Measurements from ENCODE around the gene SEC22A.

The SEC22A gene

GRCh38 chr3:123161167-123161566, 40.6 kb upstream of the SEC22A start:
- no peak for TF ChIP-seq GATA1 (IDR thresholded peaks at IDR 0.05; ENCODE audit: low read depth, low read length)
- no peak for TF ChIP-seq POLR2A (IDR thresholded peaks at IDR 0.05; ENCODE audit: low read length)
- DNase-seq: peak; percentile 3 to 5

DNA sequence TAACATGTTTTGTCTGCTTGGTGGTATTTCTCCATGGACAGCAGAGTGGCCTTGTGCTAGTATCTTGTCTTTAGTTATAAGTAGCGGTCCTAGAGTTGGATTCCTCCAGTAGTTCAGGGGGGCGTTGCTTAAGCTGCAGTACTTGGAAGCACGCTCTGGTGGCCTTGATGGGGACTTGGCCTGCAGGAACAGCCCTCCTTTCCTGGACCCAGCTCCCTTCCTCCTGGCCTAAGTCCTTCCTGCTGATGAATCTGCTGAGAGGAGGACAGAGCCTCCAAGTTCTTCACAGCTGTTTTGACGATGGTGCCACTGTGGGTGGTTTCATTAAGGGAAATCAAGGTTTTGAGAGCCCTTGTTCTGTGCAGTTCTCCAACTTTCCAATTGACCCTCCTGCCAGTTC, 38.6 kb upstream of the SEC22A start:
- TF ChIP-seq GATA1 (IDR thresholded peaks at IDR 0.05; ENCODE audit: low read depth, low read length): no peak
- no peak for DNase-seq

GRCh38 chr3:123165163-123165562, 36.6 kb upstream of the SEC22A start:
- no peak for TF ChIP-seq POLR2A (IDR thresholded peaks at IDR 0.05; ENCODE audit: low read length)
- no peak for TF ChIP-seq GATA1 (IDR thresholded peaks at IDR 0.05; ENCODE audit: low read depth, low read length)

GRCh38 chr3:123167686-123168085, 34.1 kb upstream of the SEC22A start:
- no peak for TF ChIP-seq GATA1 (IDR thresholded peaks at IDR 0.05; ENCODE audit: low read depth, low read length)
- TF ChIP-seq POLR2A (IDR thresholded peaks at IDR 0.05; ENCODE audit: low read length): no peak
- no peak for DNase-seq

More at GRCh38 chr3:123165163-123165562, 36.6 kb upstream of the SEC22A start:
- no peak for DNase-seq

- DNase-seq: no peak
- TF ChIP-seq POLR2A (IDR thresholded peaks at IDR 0.05; ENCODE audit: low read length): no peak
- no peak for TF ChIP-seq GATA1 (IDR thresholded peaks at IDR 0.05; ENCODE audit: low read depth, low read length)
These were observed 33.6 kb upstream of the SEC22A start for GRCh38 chr3:123168122-123168521.

GRCh38 chr3:123168605-123169004, 33.1 kb upstream of the SEC22A start:
- TF ChIP-seq POLR2A (IDR thresholded peaks at IDR 0.05; ENCODE audit: low read length) (no peak), GATA1 (IDR thresholded peaks at IDR 0.05; ENCODE audit: low read depth, low read length) (no peak)
- DNase-seq: no peak

DNA sequence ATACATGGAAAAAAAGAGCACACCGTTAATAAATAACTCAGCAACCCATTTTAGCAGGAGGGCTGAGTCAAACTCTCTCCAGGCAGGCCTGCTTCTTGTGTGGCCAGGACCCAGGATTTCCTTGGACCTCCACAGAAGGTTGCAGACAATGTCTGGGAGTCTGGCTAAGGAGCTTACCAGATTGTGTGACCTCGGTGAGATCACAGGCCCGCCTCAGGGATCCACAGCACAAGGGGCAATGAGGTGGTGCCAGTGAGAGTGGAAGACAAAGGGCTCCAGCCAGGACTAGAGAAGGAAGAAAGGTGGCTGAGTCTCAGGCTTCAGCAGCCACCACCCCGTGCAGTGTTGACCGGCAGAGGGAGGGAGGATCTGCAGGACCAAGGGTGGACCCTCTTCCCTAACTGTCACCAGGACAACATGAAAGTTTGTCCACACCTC, 32.2 kb upstream of the SEC22A start:
- TF ChIP-seq GATA1 (IDR thresholded peaks at IDR 0.05; ENCODE audit: low read depth, low read length) (no peak), POLR2A (IDR thresholded peaks at IDR 0.05; ENCODE audit: low read length) (no peak)
- DNase-seq: no peak

GRCh38 chr3:123169930-123170329, 31.8 kb upstream of the SEC22A start:
- no peak for TF ChIP-seq POLR2A (IDR thresholded peaks at IDR 0.05; ENCODE audit: low read length)
- no peak for TF ChIP-seq GATA1 (IDR thresholded peaks at IDR 0.05; ENCODE audit: low read depth, low read length)
- no peak for DNase-seq

DNA sequence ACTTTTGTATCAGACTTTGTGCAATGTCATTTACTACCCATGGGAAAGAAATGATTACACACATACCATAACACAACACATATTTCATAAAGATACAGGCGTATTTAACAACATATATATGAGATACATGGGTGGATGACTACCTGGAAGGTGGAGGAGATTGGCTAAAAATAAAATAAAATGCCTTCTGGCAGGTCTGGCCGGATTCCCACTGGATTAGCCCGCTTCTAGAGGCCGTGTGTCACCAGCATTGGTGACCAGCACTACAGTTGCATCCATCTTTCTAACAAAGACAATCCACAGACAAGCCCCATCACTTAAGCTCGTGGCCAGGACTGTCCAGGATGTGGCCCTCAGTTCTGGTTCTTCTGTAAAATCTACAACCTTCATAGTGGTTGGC, 21.0 kb upstream of the SEC22A start:
- DNase-seq: no peak
- TF ChIP-seq POLR2A (IDR thresholded peaks at IDR 0.05; ENCODE audit: low read length) (no peak), GATA1 (IDR thresholded peaks at IDR 0.05; ENCODE audit: low read depth, low read length) (no peak)

DNA sequence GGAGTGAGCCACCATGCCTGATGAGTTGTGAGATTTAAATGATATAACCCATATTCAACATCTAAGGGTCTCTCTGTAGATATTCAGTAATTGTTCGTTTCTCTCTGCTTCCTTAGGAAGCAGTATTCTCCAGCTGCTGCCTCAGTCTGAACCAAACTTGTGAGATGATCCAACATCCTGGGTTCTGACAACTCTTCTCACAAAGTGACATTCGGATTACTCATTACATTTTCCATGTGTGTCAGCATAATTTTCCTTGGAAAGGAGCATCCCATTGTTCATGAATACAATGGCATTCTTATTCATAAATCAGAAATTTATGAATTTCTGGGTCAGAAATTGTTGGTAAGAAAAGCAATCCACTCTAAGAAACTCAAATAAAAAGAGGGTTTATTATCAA, 15.0 kb upstream of the SEC22A start:
- no peak for DNase-seq

GRCh38 chr3:123188058-123188457, 13.7 kb upstream of the SEC22A start:
- DNase-seq: no peak
- TF ChIP-seq GATA1 (IDR thresholded peaks at IDR 0.05; ENCODE audit: low read depth, low read length): no peak
- no peak for TF ChIP-seq POLR2A (IDR thresholded peaks at IDR 0.05; ENCODE audit: low read length)

More for the DNA sequence above, 15.0 kb upstream of the SEC22A start:
- TF ChIP-seq GATA1 (IDR thresholded peaks at IDR 0.05; ENCODE audit: low read depth, low read length): no peak
- no peak for TF ChIP-seq POLR2A (IDR thresholded peaks at IDR 0.05; ENCODE audit: low read length)

DNA sequence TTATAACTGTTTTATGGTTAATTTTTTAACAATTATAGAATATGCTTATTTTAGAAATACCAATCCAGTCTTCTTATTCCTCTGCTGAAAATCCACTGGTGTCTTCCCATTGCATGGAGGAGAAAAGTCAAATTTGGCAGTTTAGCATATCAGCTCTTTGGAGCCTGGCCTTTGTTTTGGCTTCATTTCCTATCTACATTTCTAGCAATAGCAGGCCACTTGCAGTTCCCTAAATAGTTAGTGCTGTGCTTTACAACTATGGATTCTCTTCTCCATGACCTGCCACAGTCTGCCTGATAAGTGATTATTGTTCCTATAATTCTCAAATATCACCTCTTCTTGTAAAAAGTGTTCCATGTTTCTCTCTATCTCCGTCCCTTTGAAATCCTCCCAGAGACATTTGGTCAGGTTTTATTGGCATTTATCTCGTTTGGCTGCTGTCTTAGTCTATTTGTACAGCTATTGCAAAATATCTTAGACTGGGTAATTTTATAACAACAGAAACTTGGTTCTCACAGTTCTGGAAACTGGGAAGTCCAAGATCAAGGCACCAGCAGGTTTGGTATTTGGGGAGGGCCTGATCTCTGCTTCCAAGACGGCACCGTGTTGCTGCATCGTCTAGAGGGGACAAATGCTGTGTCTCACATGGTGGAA, 8.2 kb upstream of the SEC22A start:
- TF ChIP-seq GATA1 (IDR thresholded peaks at IDR 0.05; ENCODE audit: low read depth, low read length) (no peak), POLR2A (IDR thresholded peaks at IDR 0.05; ENCODE audit: low read length) (no peak)

DNA sequence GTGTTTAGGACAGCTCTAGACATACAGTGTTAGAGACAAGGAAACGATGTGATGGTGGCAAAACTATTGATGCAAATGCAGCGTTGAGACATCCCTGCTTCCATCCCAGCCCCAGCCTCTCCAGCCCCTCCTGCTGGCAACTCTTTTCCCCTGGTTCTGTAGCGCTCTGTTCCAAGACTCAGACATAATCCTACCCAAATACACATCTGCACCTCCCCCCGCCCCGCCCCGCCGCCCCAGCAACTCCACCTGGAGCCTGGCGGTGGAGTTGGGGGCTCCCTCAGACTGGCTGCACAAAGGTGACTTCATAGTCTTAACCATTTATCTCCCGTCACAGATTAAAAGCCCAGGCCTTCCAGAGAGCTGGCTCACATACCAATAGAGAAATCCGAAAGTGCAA, 7.2 kb upstream of the SEC22A start:
- DNase-seq: peak; percentile 7 to 14
- TF ChIP-seq POLR2A (IDR thresholded peaks at IDR 0.05; ENCODE audit: low read length): no peak
- no peak for TF ChIP-seq GATA1 (IDR thresholded peaks at IDR 0.05; ENCODE audit: low read depth, low read length)

More for the DNA sequence above, 8.2 kb upstream of the SEC22A start:
- no peak for DNase-seq

- DNase-seq: peak; percentile 24 to 31
- TF ChIP-seq GATA1 (IDR thresholded peaks at IDR 0.05; ENCODE audit: low read depth, low read length): no peak
- no peak for TF ChIP-seq POLR2A (IDR thresholded peaks at IDR 0.05; ENCODE audit: low read length)
These were observed 3.4 kb upstream of the SEC22A start for GRCh38 chr3:123198372-123198771.

DNA sequence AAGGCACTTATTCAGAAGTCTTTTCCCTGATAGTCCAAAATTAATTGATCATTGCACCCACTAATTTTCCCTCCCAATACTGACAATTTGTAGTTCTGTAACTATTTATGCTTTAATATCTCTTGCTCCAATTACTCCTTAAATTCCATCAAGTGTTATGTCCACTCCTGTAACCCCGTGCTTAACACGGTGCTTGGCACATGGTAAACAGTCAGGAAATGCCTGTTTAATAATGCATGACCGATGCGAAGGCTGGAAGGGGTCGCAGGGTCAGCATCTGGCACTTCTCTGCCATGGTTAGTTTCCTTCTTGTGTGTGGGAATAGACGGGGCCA, 553 bp upstream of the SEC22A start:
- no peak for DNase-seq
- no peak for TF ChIP-seq POLR2A (IDR thresholded peaks at IDR 0.05; ENCODE audit: low read length)
- no peak for TF ChIP-seq GATA1 (IDR thresholded peaks at IDR 0.05; ENCODE audit: low read depth, low read length)

- DNase-seq: peak; percentile 30 to 58
- TF ChIP-seq POLR2A (IDR thresholded peaks at IDR 0.05; ENCODE audit: low read length) (no peak), GATA1 (IDR thresholded peaks at IDR 0.05; ENCODE audit: low read depth, low read length) (no peak)
These were observed 708 bp downstream of the SEC22A start for GRCh38 chr3:123202451-123202850.

Measured in erythroblast (primary cell).